ENCODE data around the gene GLT8D1.

GLT8D1 gene

GRCh38 chr3:52712291-52713212 is 7.0 kb upstream of the GLT8D1 start:
- DNase-seq (ENCODE audit: low spot score) = peak; percentile 13

GRCh38 chr3:52710512-52710911 is 4.9 kb upstream of the GLT8D1 start:
- DNase-seq (ENCODE audit: low spot score) = no peak

GRCh38 chr3:52707585-52707984 is 2.0 kb upstream of the GLT8D1 start:
- no peak for DNase-seq (ENCODE audit: low spot score)

- no peak for DNase-seq (ENCODE audit: low spot score)
These were observed 228 bp downstream of the GLT8D1 start for GRCh38 chr3:52705438-52705687.

GRCh38 chr3:52704611-52705437 is 767 bp downstream of the GLT8D1 start:
- DNase-seq (ENCODE audit: low spot score) = peak; percentile 9

GRCh38 chr3:52703341-52703740 is 2.2 kb downstream of the GLT8D1 start:
- DNase-seq (ENCODE audit: low spot score) = no peak

GRCh38 chr3:52697632-52697965 is 8.0 kb downstream of the GLT8D1 start:
- DNase-seq (ENCODE audit: low spot score) = no peak

GRCh38 chr3:52696830-52697631 is 8.6 kb downstream of the GLT8D1 start:
- DNase-seq (ENCODE audit: low spot score) = no peak

GRCh38 chr3:52695798-52696671 is 9.6 kb downstream of the GLT8D1 start:
- DNase-seq (ENCODE audit: low spot score) = no peak

GRCh38 chr3:52694528-52695189 is 10.9 kb downstream of the GLT8D1 start:
- no peak for DNase-seq (ENCODE audit: low spot score)

- no peak for DNase-seq (ENCODE audit: low spot score)
These were observed 12.5 kb downstream of the GLT8D1 start for GRCh38 chr3:52693071-52693470.

- DNase-seq (ENCODE audit: low spot score) = no peak
These were observed 15.0 kb downstream of the GLT8D1 start for GRCh38 chr3:52690560-52690959.

- no peak for DNase-seq (ENCODE audit: low spot score)
These were observed 16.4 kb downstream of the GLT8D1 start for GRCh38 chr3:52689151-52689550.

GRCh38 chr3:52688266-52688665 is 17.3 kb downstream of the GLT8D1 start:
- DNase-seq (ENCODE audit: low spot score) = no peak

- DNase-seq (ENCODE audit: low spot score) = peak; percentile 98
These were observed 19.6 kb downstream of the GLT8D1 start, which contains the start of the genes GNL3 and PBRM1 for GRCh38 chr3:52685709-52686691. Gene GNL3 (plus strand): TSS chr3:52686032. CDS start chr3:52686093, 61 bp downstream. Gene PBRM1 (minus strand): TSS chr3:52685913.

- DNase-seq (ENCODE audit: low spot score) = peak; percentile 78
These were observed 20.3 kb downstream of the GLT8D1 start for GRCh38 chr3:52685285-52685708.

- no peak for DNase-seq (ENCODE audit: low spot score)
These were observed 21.4 kb downstream of the GLT8D1 start for GRCh38 chr3:52684184-52684583.

GRCh38 chr3:52683611-52684010 is 22.0 kb downstream of the GLT8D1 start:
- DNase-seq (ENCODE audit: low spot score) = no peak

- peak; percentile 56 for DNase-seq (ENCODE audit: low spot score)
These were observed 23.6 kb downstream of the GLT8D1 start for GRCh38 chr3:52682016-52682415.

GRCh38 chr3:52681596-52681995 is 24.0 kb downstream of the GLT8D1 start:
- DNase-seq (ENCODE audit: low spot score) = peak; percentile 10

Data from Ammon's horn (tissue), 1 donor.